K562 (cell line): ENCODE data around the gene TYSND1. TPM values are rescaled to one million over a fixed set of nuclear protein-coding genes. Genes with fewer than 3 reads are reported as not detected.

Experiments
- ATAC-seq: fragments of 200-7000 bp; cut with Tn5 transposase; 3 replicates; pipeline ENCODE4 v1.9.1; 2020; ENCODE audit warnings: moderate library complexity
- BruUV-seq: library from RNA; stranded (reverse); fragments of 400-500 nt; replicated peaks from 2 replicates; lab custom pipeline; 2021; lab: Mats Ljungman, UMichigan
- CTCF ChIA-PET: fragments of 300-600 bp; formaldehyde crosslinking; extraction: SDS; loops from one replicate; lab custom pipeline; 2021; ENCODE audit warnings: low intra/inter-chr PET ratio; lab: Yijun Ruan, JAX
- POLR2A ChIA-PET: fragments of 300-600, 350-650 bp; sonication (Branson Sonifier 250); formaldehyde crosslinking; extraction: SDS; loops from one replicate; lab custom pipeline; 2021; ENCODE audit warnings: antibody characterized with exemption, inconsistent platforms; lab: Yijun Ruan, JAX
- DNase-seq, 4 experiments: peaks; one replicate each; pipeline versions ENCODE4 v3.0.0 to v3.0.0-alpha.2; 2011 to 2018; ENCODE audit warnings: low spot score in 3 of 4, mixed read lengths in 3 of 4; ENCODE audit errors: extremely low read depth in 1 of 4
- FAIRE-seq: peaks from 2 replicates; lab custom pipeline; 2011; peaks lifted over from hg19 to GRCh38; lab: Jason Lieb, UNC
- H2AFZ ChIP-seq: 2 replicates; pipeline ENCODE4 v1.6.0; 2011; ENCODE audit warnings: low read depth, low read length, control low read depth, inconsistent platforms
- H3K27ac ChIP-seq: fragments of 200-600 bp; 3 replicates; pipeline ENCODE4 v1.8.0; 2011; ENCODE audit warnings: low read depth, mild to moderate bottlenecking, control low read depth, inconsistent platforms, low read length, moderate library complexity, mixed read lengths; ENCODE audit errors: extremely low read depth
- H3K27me3 ChIP-seq, 2 experiments: fragments of 300-600 bp in 1 of 2; 2 replicates in 1 of 2; 3 replicates in 1 of 2; pipeline versions ENCODE4 v1.6.0 to v1.8.0; 2011; ENCODE audit warnings: inconsistent platforms in 2 of 2, low read length in 2 of 2, mild to moderate bottlenecking in 1 of 2, mixed read lengths in 1 of 2, moderate library complexity in 1 of 2; ENCODE audit not compliant: control insufficient read depth in 2 of 2, insufficient read depth in 2 of 2
- H3K36me3 ChIP-seq: fragments of 300-600 bp; 3 replicates; pipeline ENCODE4 v1.8.0; 2011; ENCODE audit warnings: mild to moderate bottlenecking, low read length, inconsistent platforms; ENCODE audit not compliant: control insufficient read depth, insufficient read depth
- H3K4me1 ChIP-seq, 2 experiments: fragments of 200-600 bp in 1 of 2; replicated peaks in 1 of 2; 2 replicates in 1 of 2; 3 replicates in 1 of 2; pipeline versions ENCODE4 v1.5.1 to v1.8.0; 2011; ENCODE audit warnings: inconsistent platforms in 2 of 2, low read length in 2 of 2, mild to moderate bottlenecking in 1 of 2, mixed read lengths in 1 of 2, moderate library complexity in 1 of 2; ENCODE audit not compliant: control insufficient read depth in 2 of 2, insufficient read depth in 2 of 2
- H3K4me2 ChIP-seq: 2 replicates; pipeline ENCODE4 v1.6.1; 2011; ENCODE audit warnings: low read length, control low read depth, inconsistent platforms, mixed read lengths; ENCODE audit not compliant: insufficient read depth
- H3K4me3 ChIP-seq: fragments of 200-600 bp; sonication (generic), shearing (Covaris generic); 2 replicates; pipeline ENCODE4 v1.5.1; 2016; ENCODE audit warnings: control low read depth, inconsistent platforms
- H3K79me2 ChIP-seq: fragments of 200-600 bp; 3 replicates; pipeline ENCODE4 v1.8.0; 2011; ENCODE audit warnings: low read length, inconsistent platforms; ENCODE audit not compliant: control insufficient read depth, insufficient read depth
- H3K9ac ChIP-seq, 2 experiments: 2 replicates each; pipeline versions ENCODE4 v1.6.0 to v1.6.1; 2011; ENCODE audit warnings: low read depth in 2 of 2, low read length in 2 of 2, control low read depth in 1 of 2, inconsistent platforms in 1 of 2, mild to moderate bottlenecking in 1 of 2, mixed read lengths in 1 of 2; ENCODE audit not compliant: insufficient read depth in 1 of 2
- H3K9me1 ChIP-seq: one replicate; pipeline ENCODE4 v1.6.0; 2011; ENCODE audit warnings: inconsistent platforms, mild to moderate bottlenecking, low read length, moderate library complexity; ENCODE audit not compliant: control insufficient read depth, insufficient read depth
- H3K9me3 ChIP-seq: replicated peaks from 2 replicates; pipeline ENCODE4 v1.5.1; 2011; ENCODE audit warnings: low read depth, low read length, inconsistent platforms; ENCODE audit not compliant: control insufficient read depth, insufficient read depth
- H4K20me1 ChIP-seq: replicated peaks from 2 replicates; pipeline ENCODE4 v1.6.1; 2011; ENCODE audit warnings: low read length, inconsistent platforms, mixed read lengths; ENCODE audit not compliant: control insufficient read depth, insufficient read depth
- DLX4 ChIP-seq: fragments of 250-450 bp; sonication (Bioruptor Pico); IDR thresholded peaks from 2 replicates; pipeline ENCODE4 v1.6.1; 2021; ENCODE audit warnings: mild to moderate bottlenecking
- GABPB1 ChIP-seq: sonication (generic); formaldehyde crosslinking; IDR thresholded peaks from 2 replicates; pipeline ENCODE4 v1.8.0; 2022; ENCODE audit warnings: mild to moderate bottlenecking, missing genetic modification reagents
- ID3 ChIP-seq, 2 experiments: fragments of 250-450 bp in 1 of 2; fragments of 450-650 bp in 1 of 2; sonication (Bioruptor Pico) in 1 of 2; IDR thresholded peaks; 2 replicates each; pipeline versions ENCODE4 v1.6.1 to v1.8.0; 2016 to 2021; ENCODE audit warnings: mild to moderate bottlenecking in 2 of 2, moderate library complexity in 2 of 2, missing compliant biosample characterization in 1 of 2, missing genetic modification characterization in 1 of 2
- KAT7 ChIP-seq: sonication (generic); formaldehyde crosslinking; IDR thresholded peaks from 2 replicates; pipeline ENCODE4 v1.8.0; 2022; ENCODE audit warnings: missing genetic modification reagents, mild to moderate bottlenecking, borderline replicate concordance
- KAT8 ChIP-seq: fragments of 450-650 bp; IDR thresholded peaks from 2 replicates; pipeline ENCODE4 v1.6.1; 2016; ENCODE audit warnings: low read depth, mild to moderate bottlenecking
- PHB ChIP-seq: fragments of 250-450 bp; sonication (Bioruptor Pico); IDR thresholded peaks from 2 replicates; pipeline ENCODE4 v1.5.0; 2021
- POLR2A ChIP-seq: fragments of 450-650 bp; conservative IDR thresholded peaks from 2 replicates; pipeline ENCODE4 v1.6.1; 2016
- RUNX1 ChIP-seq: sonication (generic); IDR thresholded peaks from 2 replicates; pipeline ENCODE4 v1.6.1; 2016; ENCODE audit warnings: antibody characterized with exemption, low read depth
- SRSF3 ChIP-seq: fragments of 200-400 bp; formaldehyde crosslinking; IDR thresholded peaks from 2 replicates; pipeline ENCODE4 v1.6.1; 2016; ENCODE audit warnings: mild to moderate bottlenecking, low read length, moderate library complexity; ENCODE audit not compliant: insufficient read depth
- STAT5B ChIP-seq: fragments of 250-450 bp; sonication (Bioruptor Pico); IDR thresholded peaks from 2 replicates; pipeline ENCODE4 v1.8.0; 2021; ENCODE audit warnings: mild to moderate bottlenecking, inconsistent platforms
- TSC22D4 ChIP-seq: fragments of 450-650 bp; IDR thresholded peaks from 2 replicates; pipeline ENCODE4 v1.6.1; 2016; ENCODE audit warnings: missing genetic modification characterization, missing biosample characterization, control low read depth
- TSHZ1 ChIP-seq: fragments of 250-450 bp; sonication (Bioruptor Pico); IDR thresholded peaks from 2 replicates; pipeline ENCODE4 v1.4.0; 2020; ENCODE audit warnings: mild to moderate bottlenecking, moderate library complexity
- ZBTB5 ChIP-seq: fragments of 450-650 bp; IDR thresholded peaks from 2 replicates; pipeline ENCODE4 v1.6.1; 2017; ENCODE audit warnings: antibody characterized with exemption
- ZNF124 ChIP-seq: sonication (generic); formaldehyde crosslinking; IDR thresholded peaks from 2 replicates; pipeline ENCODE4 v1.8.1; 2022; ENCODE audit warnings: missing genetic modification reagents
- ZNF561 ChIP-seq: fragments of 450-650 bp; formaldehyde crosslinking; conservative IDR thresholded peaks from 2 replicates; pipeline ENCODE4 v1.4.0; 2020; ENCODE audit warnings: mild to moderate bottlenecking, moderate library complexity
- ZNF766 ChIP-seq: fragments of 200-800 bp; sonication (Bioruptor generic); conservative IDR thresholded peaks from 2 replicates; pipeline ENCODE4 v1.6.1; 2016; ENCODE audit warnings: missing genetic modification characterization, missing compliant biosample characterization
- ZSCAN32 ChIP-seq: fragments of 450-650 bp; formaldehyde crosslinking; IDR thresholded peaks from 2 replicates; pipeline ENCODE4 v1.4.0; 2020; ENCODE audit warnings: mild to moderate bottlenecking, moderate library complexity
- WGBS: fragments of 100-300 bp; shearing (Covaris generic); methylation state at CpG from one replicate; pipeline ENCODE4 v1.1.6; 2016; ENCODE audit warnings: low coverage, mixed read lengths; ENCODE audit not compliant: insufficient coverage; ENCODE audit errors: missing lambda C conversion rate; 5-methylcytosine and 5-hydroxymethylcytosine counted together
- in situ Hi-C: fragments of 300-500 bp; cut with MboI; formaldehyde crosslinking; loops from 4 replicates; pipeline ENCODE4 v1.15.0; 2018; ENCODE audit warnings: inconsistent platforms, mixed read lengths
- intact Hi-C: fragments of 100-400 bp; cut with micrococcal nuclease; formaldehyde crosslinking; loops from 2 replicates; pipeline ENCODE4 v1.14.2; 2022
- polyA plus RNA-seq, 8 experiments: library from polyadenylated mRNA; depleted of rRNA in 4 of 8; stranded (reverse) in 5 of 8; unstranded in 3 of 8; fragments of >200 nt; fragmentation: Nextera tagmentation in 2 of 8; fragmentation: Illumina TruSeq in 1 of 8; extraction: Ambion mirVana in 2 of 8; extraction: Trizol in 1 of 8; gene quantifications; 2 replicates each; pipeline versions ENCODE4 v1.2.1 to v1.2.3, GENCODE V29; 2011 to 2014; ENCODE audit warnings: inconsistent platforms in 1 of 8, missing spikeins in 1 of 8
- total RNA-seq, 7 experiments: library from RNA; depleted of rRNA in 6 of 7; stranded (reverse); fragments of >200 nt in 6 of 7; fragmentation: Illumina TruSeq in 2 of 7; extraction: Trizol in 2 of 7; gene quantifications; 2 replicates each; pipeline versions ENCODE4 v1.2.1 to v1.2.3, GENCODE V29; 2011 to 2021; ENCODE audit warnings: low replicate concordance in 1 of 7

TYSND1 gene
- total and polyA plus RNA-seq, 9 of the 15 experiments (the other 6 are each of a cell fraction or from before 2014, with no cell fraction given), result 0.60 to 2.0 (median 1.3) TPM

GRCh38 chr10:70118196-70118595 is 28.3 kb downstream of the TYSND1 start:
- H3K9ac ChIP-seq, result no peak overlapping the region
- H4K20me1 ChIP-seq, result peaks cover 10% of the 10 kb centered on the region
- no peak overlapping the region for H3K27ac ChIP-seq
- H3K9me1 ChIP-seq, result peaks cover 4% of the 10 kb centered on the region
- intact Hi-C loops, result no loop called here
- ChIA-PET POLR2A (interaction anchor here (0.7 to 1.4 kb wide), 3 partner anchors 9 to 406 kb away, joined by 3 to 6 read pairs (median 3); no protein-coding TSS in a partner anchor), CTCF (no interaction called here)
- no peak overlapping the region for H2AFZ ChIP-seq
- FAIRE-seq, result no peak
- peaks cover 31% of the 10 kb centered on the region; the same call in 2 of the 3 replicates for H3K36me3 ChIP-seq
- H3K4me2 ChIP-seq, result no peak overlapping the region
- WGBS, result 59% methylated on average over 3 of the region's 3 CpGs
- in situ Hi-C loops, result no loop called here
- H3K4me3 ChIP-seq, result no peak overlapping the region
- no peak for ATAC-seq
- no peak for TF ChIP-seq TSHZ1 (CRISPR knock-in tag)
- TF ChIP-seq ZNF766 (CRISPR knock-in tag), result no peak
- no peak for TF ChIP-seq KAT8
- no peak for TF ChIP-seq ZBTB5
- no peak for TF ChIP-seq RUNX1
- TF ChIP-seq ID3 (CRISPR knock-in tag; IDR thresholded peaks at IDR 0.05), result no peak
- TF ChIP-seq ID3 (tag; IDR thresholded peaks at IDR 0.05), result no peak
- no peak for TF ChIP-seq GABPB1 (CRISPR knock-in tag)
- no peak for TF ChIP-seq STAT5B
- TF ChIP-seq POLR2A, result no peak
- TF ChIP-seq ZSCAN32 (CRISPR knock-in tag), result no peak
- TF ChIP-seq TSC22D4 (tag), result no peak
- TF ChIP-seq SRSF3, result no peak
- no peak for TF ChIP-seq KAT7 (CRISPR knock-in tag)
- no peak for TF ChIP-seq PHB (CRISPR knock-in tag)
- TF ChIP-seq DLX4 (CRISPR knock-in tag), result no peak
- TF ChIP-seq ZNF561 (CRISPR knock-in tag), result no peak
- no peak for TF ChIP-seq ZNF124
- no peaks in the 10 kb centered on the region for H3K9me3 ChIP-seq
- no peaks in the 10 kb centered on the region for H3K79me2 ChIP-seq
- BruUV-seq, result no TSS peak
- H3K27me3 ChIP-seq, result no peaks in the 10 kb centered on the region; a peak in 1 of 5 replicates
- no peak for DNase-seq
- peaks cover 4 to 5% of the 10 kb centered on the region in 2 experiments; a peak in 4 of 5 replicates for H3K4me1 ChIP-seq
